IMR-90 (cell line): Measurements from ENCODE around the gene GDPD5. TPM values are rescaled to one million over a fixed set of nuclear protein-coding genes. Genes with fewer than 3 reads are reported as not detected.

ENCODE experiments used
- ATAC-seq: fragments of 200-7000 bp; cut with Tn5 transposase; 2 replicates; pipeline ENCODE4 v1.9.1; 2020; ENCODE audit warnings: low read depth, mild to moderate bottlenecking, moderate library complexity
- BruUV-seq: library from RNA; stranded (reverse); fragments of 400-500 nt; replicated peaks from 2 replicates; lab custom pipeline; 2021; lab: Mats Ljungman, UMichigan
- CTCF ChIA-PET: fragments of 300-600 bp; formaldehyde crosslinking; extraction: SDS; loops from one replicate; lab custom pipeline; 2021; ENCODE audit warnings: antibody characterized with exemption; lab: Yijun Ruan, JAX
- POLR2A ChIA-PET: fragments of 300-600 bp; sonication (Branson Sonifier 250); formaldehyde crosslinking; loops from one replicate; lab custom pipeline; 2022; ENCODE audit warnings: antibody characterized with exemption; ENCODE audit not compliant: unreplicated experiment; lab: Charles Lee
- DNase-seq: peaks from one replicate; pipeline ENCODE4 v3.0.0; 2013
- H2AFZ ChIP-seq: replicated peaks from 2 replicates; pipeline ENCODE3; 2013; ENCODE audit warnings: low read length, mild to moderate bottlenecking; ENCODE audit not compliant: poor library complexity
- H2AK5ac ChIP-seq: 2 replicates; pipeline ENCODE4 v1.6.1; 2013; ENCODE audit warnings: low read depth, low read length, inconsistent platforms
- H2AK9ac ChIP-seq: replicated peaks from 2 replicates; pipeline ENCODE3; 2013; ENCODE audit warnings: mild to moderate bottlenecking, low read depth, low read length, moderate library complexity; ENCODE audit not compliant: poor library complexity
- H2BK120ac ChIP-seq: 2 replicates; pipeline ENCODE4 v1.6.1; 2013; ENCODE audit warnings: low read depth, low read length, inconsistent platforms
- H2BK15ac ChIP-seq: 3 replicates; pipeline ENCODE4 v1.6.1; 2013; ENCODE audit warnings: low read depth, low read length, inconsistent platforms
- H2BK20ac ChIP-seq: 2 replicates; pipeline ENCODE4 v1.6.1; 2013; ENCODE audit warnings: low read depth, mild to moderate bottlenecking, inconsistent platforms, low read length, moderate library complexity
- H2BK5ac ChIP-seq: 2 replicates; pipeline ENCODE4 v1.6.1; 2013; ENCODE audit warnings: mild to moderate bottlenecking, low read depth, low read length, inconsistent platforms; ENCODE audit not compliant: poor library complexity, severe bottlenecking
- H3K14ac ChIP-seq: replicated peaks from 2 replicates; pipeline ENCODE4 v1.6.1; 2013; ENCODE audit warnings: low read depth, low read length, inconsistent platforms
- H3K18ac ChIP-seq: 2 replicates; pipeline ENCODE4 v1.6.1; 2013; ENCODE audit warnings: low read depth, low read length, control low read depth
- H3K23ac ChIP-seq: 2 replicates; pipeline ENCODE4 v1.6.1; 2013; ENCODE audit warnings: low read depth, low read length, inconsistent platforms
- H3K27ac ChIP-seq: 2 replicates; pipeline ENCODE4 v1.5.1; 2013; ENCODE audit warnings: mild to moderate bottlenecking, control low read depth, low read length; ENCODE audit not compliant: insufficient read depth
- H3K27me3 ChIP-seq: 2 replicates; pipeline ENCODE4 v1.6.1; 2013; ENCODE audit warnings: low read length; ENCODE audit not compliant: control insufficient read depth, insufficient read depth
- H3K36me3 ChIP-seq: 2 replicates; pipeline ENCODE4 v1.6.1; 2013; ENCODE audit warnings: low read length, mixed read lengths; ENCODE audit not compliant: control insufficient read depth, insufficient read depth
- H3K4ac ChIP-seq: 2 replicates; pipeline ENCODE4 v1.6.1; 2013; ENCODE audit warnings: low read depth, low read length, inconsistent platforms
- H3K4me1 ChIP-seq: 2 replicates; pipeline ENCODE4 v1.6.1; 2013; ENCODE audit warnings: low read length, mixed read lengths; ENCODE audit not compliant: control insufficient read depth, insufficient read depth
- H3K4me2 ChIP-seq: 2 replicates; pipeline ENCODE4 v1.6.1; 2013; ENCODE audit warnings: low read depth, mild to moderate bottlenecking, control low read depth, low read length, moderate library complexity
- H3K4me3 ChIP-seq: 2 replicates; pipeline ENCODE4 v1.5.1; 2013; ENCODE audit warnings: low read depth, mild to moderate bottlenecking, control low read depth, low read length, moderate library complexity; ENCODE audit not compliant: insufficient read depth
- H3K56ac ChIP-seq: 2 replicates; pipeline ENCODE4 v1.6.1; 2013; ENCODE audit warnings: low read length, inconsistent platforms; ENCODE audit not compliant: insufficient read depth; ENCODE audit errors: extremely low read depth
- H3K79me1 ChIP-seq, 2 experiments: 2 replicates each; pipeline ENCODE4 v1.6.1; 2013; ENCODE audit warnings: low read length in 2 of 2, inconsistent platforms in 1 of 2, low read depth in 1 of 2
- H3K9ac ChIP-seq: 2 replicates; pipeline ENCODE4 v1.6.1; 2013; ENCODE audit warnings: low read depth, low read length, control low read depth
- H3K9me1 ChIP-seq: 2 replicates; pipeline ENCODE4 v1.6.1; 2013; ENCODE audit warnings: low read length, inconsistent platforms; ENCODE audit not compliant: insufficient read depth
- H3K9me3 ChIP-seq: 2 replicates; pipeline ENCODE4 v1.6.1; 2013; ENCODE audit warnings: low read length; ENCODE audit not compliant: control insufficient read depth, insufficient read depth
- H4K20me1 ChIP-seq: 2 replicates; pipeline ENCODE4 v1.6.1; 2013; ENCODE audit warnings: low read length, inconsistent platforms; ENCODE audit not compliant: insufficient read depth
- H4K5ac ChIP-seq: 2 replicates; pipeline ENCODE4 v1.6.1; 2013; ENCODE audit warnings: mild to moderate bottlenecking, low read depth, low read length, control low read depth
- H4K8ac ChIP-seq, 2 experiments: 2 replicates each; pipeline ENCODE4 v1.6.1; 2013; ENCODE audit warnings: low read depth in 2 of 2, low read length in 2 of 2, control low read depth in 1 of 2, inconsistent platforms in 1 of 2
- H4K91ac ChIP-seq: 2 replicates; pipeline ENCODE4 v1.6.1; 2013; ENCODE audit warnings: low read depth, low read length, inconsistent platforms; ENCODE audit not compliant: insufficient read depth
- CEBPB ChIP-seq: IDR thresholded peaks from 2 replicates; pipeline ENCODE4 v1.6.1; 2012; ENCODE audit warnings: low read depth, low read length, improper control_type of control experiment
- ELK1 ChIP-seq: fragments of 150-350 bp; IDR thresholded peaks from 2 replicates; pipeline ENCODE4 v1.6.1; 2016; ENCODE audit warnings: low read depth, mild to moderate bottlenecking, low read length, moderate library complexity, borderline replicate concordance
- MAZ ChIP-seq: IDR thresholded peaks from 2 replicates; pipeline ENCODE4 v1.6.1; 2012; ENCODE audit warnings: low read depth, mild to moderate bottlenecking, low read length, improper control_type of control experiment, moderate library complexity, borderline replicate concordance
- RAD21 ChIP-seq: IDR thresholded peaks from 2 replicates; pipeline ENCODE4 v1.6.1; 2012; ENCODE audit warnings: low read length, improper control_type of control experiment
- RCOR1 ChIP-seq: IDR thresholded peaks from 2 replicates; pipeline ENCODE4 v1.6.1; 2012; ENCODE audit warnings: mild to moderate bottlenecking, low read length, improper control_type of control experiment; ENCODE audit not compliant: insufficient replicate concordance
- WGBS, 2 experiments: methylation state at CpG; one replicate each; pipeline versions ENCODE4 v1.1.5 to v1.1.7; 2013; ENCODE audit warnings: missing lambda C conversion rate in 2 of 2; ENCODE audit not compliant: insufficient read length in 1 of 2; ENCODE audit errors: extremely low coverage in 2 of 2; 5-methylcytosine and 5-hydroxymethylcytosine counted together
- dilution Hi-C: fragments of 300-500 bp; cut with HindIII; formaldehyde crosslinking; loops from one replicate; pipeline ENCODE4 v1.14.3; 2018; ENCODE audit warnings: low sequenced_read_pairs; ENCODE audit not compliant: unreplicated experiment
- in situ Hi-C: fragments of 300-500 bp; cut with MboI; formaldehyde crosslinking; loops from 3 replicates; pipeline ENCODE4 v1.14.3; 2019; ENCODE audit warnings: low sequenced_read_pairs, inconsistent platforms, mixed read lengths
- intact Hi-C: fragments of 100-400 bp; cut with micrococcal nuclease; formaldehyde crosslinking; loops from 2 replicates; pipeline ENCODE4 v1.10.0; 2022
- polyA plus RNA-seq, 3 experiments: library from polyadenylated mRNA; depleted of rRNA; stranded (reverse); fragments of >200 nt; gene quantifications; 2 replicates each; pipeline ENCODE4 v1.2.3, GENCODE V29; 2012; ENCODE audit warnings: low replicate concordance in 1 of 3
- total RNA-seq: library from RNA; depleted of rRNA; stranded (reverse); fragments of >200 nt; gene quantifications from 2 replicates; pipeline ENCODE4 v1.2.3, GENCODE V29; 2012

GDPD5 gene
- total and polyA plus RNA-seq, 2 of the 4 experiments (the other 2 are of a cell fraction): 2.0 to 7.9 TPM

- no peak for TF ChIP-seq ELK1
Measured at GRCh38 chr11:75547617-75548058, 21.9 kb upstream of the GDPD5 start (continued).

DNA sequence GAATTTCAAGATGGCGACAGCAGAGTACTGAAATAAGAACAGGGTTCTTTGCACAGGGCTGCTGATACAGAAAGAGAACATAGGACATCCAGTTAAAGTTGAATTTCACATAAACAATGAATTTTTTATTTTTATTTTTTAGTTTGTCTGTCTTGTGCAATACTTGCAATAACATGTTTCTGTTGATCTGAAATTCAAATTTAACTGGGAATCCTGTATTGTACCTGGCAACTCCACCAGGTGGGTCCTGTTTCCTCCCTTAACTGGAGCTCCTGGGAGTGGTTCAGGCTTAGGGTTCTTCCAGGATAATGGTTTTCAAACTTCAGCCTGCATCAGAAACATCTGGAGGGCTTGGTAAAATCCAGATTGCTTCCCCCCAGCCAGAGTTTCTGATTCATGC is 21.4 kb upstream of the GDPD5 start:
- H4K91ac ChIP-seq: no peak overlapping the region
- in situ Hi-C loops: loop anchor here (25.0 kb wide), 1 partner anchor 260 kb away; no protein-coding TSS in a partner anchor

More for the DNA sequence above, 21.4 kb upstream of the GDPD5 start:
- CTCF ChIA-PET: interaction anchor here (0.7 to 1.0 kb wide), 3 partner anchors 17 to 21 kb away, joined by 3 to 6 read pairs (median 3); no protein-coding TSS in a partner anchor
- no peak overlapping the region for H4K5ac ChIP-seq
- H3K4me2 ChIP-seq: no peak overlapping the region
- no TSS peak for BruUV-seq
- H3K27ac ChIP-seq: no peak overlapping the region
- DNase-seq: no peak
- no CpG with 5 or more reads among the region's 1 CpG for WGBS, 2 experiments
- H2BK5ac ChIP-seq: no peak overlapping the region
- H3K79me1 ChIP-seq: peaks cover 0 to 7% of the 10 kb centered on the region in 2 experiments; a peak in 1 of 4 replicates
- H3K4me3 ChIP-seq: no peak overlapping the region
- H2AK9ac ChIP-seq: no peak overlapping the region
- no peak for ATAC-seq
- H3K9me1 ChIP-seq: no peaks in the 10 kb centered on the region
- H2BK15ac ChIP-seq: no peak overlapping the region
- H3K27me3 ChIP-seq: peaks cover 8% of the 10 kb centered on the region
- no peak overlapping the region for H2BK20ac ChIP-seq
- no peak for TF ChIP-seq RAD21
- TF ChIP-seq RCOR1: no peak
- TF ChIP-seq MAZ: no peak
- TF ChIP-seq CEBPB: peak; percentile 53; the same call in 1 of the 2 replicates
- H2BK120ac ChIP-seq: no peak overlapping the region
- H3K23ac ChIP-seq: no peak overlapping the region
- no peak overlapping the region for H3K18ac ChIP-seq
- H2AK5ac ChIP-seq: no peak overlapping the region; the same call in 1 of the 2 replicates
- no peaks in the 10 kb centered on the region for H3K36me3 ChIP-seq
- dilution Hi-C loops: no loop called here
- H3K14ac ChIP-seq: no peak overlapping the region
- H3K9ac ChIP-seq: no peak overlapping the region
- no peaks in the 10 kb centered on the region for H4K20me1 ChIP-seq
- H3K4ac ChIP-seq: no peak overlapping the region
- H3K4me1 ChIP-seq: peaks cover 3% of the 10 kb centered on the region
- no peak overlapping the region for H3K56ac ChIP-seq
- POLR2A ChIA-PET: no interaction called here
- no peaks in the 10 kb centered on the region for H3K9me3 ChIP-seq
- H2AFZ ChIP-seq: no peak overlapping the region
- intact Hi-C loops: loop anchor here (1.0 kb wide), 3 partner anchors 17 to 256 kb away; no protein-coding TSS in a partner anchor
- H4K8ac ChIP-seq: no peak overlapping the region
